CD4-positive, alpha-beta T cell treated with Interleukin-4 for 1 hour (primary cell): ENCODE measurements around the gene DLL4.

Experiments used
- DNase-seq, 2 donors: peaks; one replicate each; pipeline ENCODE4 v3.0.0-alpha.2; 2020 to 2022

DLL4 gene

GRCh38 chr15:40928821-40929659, at the start of gene DLL4:
DLL4 (plus strand) TSS chr15:40929340; CDS start chr15:40929669, 329 bp downstream.
- DNase-seq, result peak in 1 of 2 donors; percentile 32

GRCh38 chr15:40879609-40880008, 49.5 kb upstream of the DLL4 start:
- DNase-seq, result no peak

- DNase-seq, result no peak
Measured at GRCh38 chr15:40881351-40881750, 47.8 kb upstream of the DLL4 start.

DNA sequence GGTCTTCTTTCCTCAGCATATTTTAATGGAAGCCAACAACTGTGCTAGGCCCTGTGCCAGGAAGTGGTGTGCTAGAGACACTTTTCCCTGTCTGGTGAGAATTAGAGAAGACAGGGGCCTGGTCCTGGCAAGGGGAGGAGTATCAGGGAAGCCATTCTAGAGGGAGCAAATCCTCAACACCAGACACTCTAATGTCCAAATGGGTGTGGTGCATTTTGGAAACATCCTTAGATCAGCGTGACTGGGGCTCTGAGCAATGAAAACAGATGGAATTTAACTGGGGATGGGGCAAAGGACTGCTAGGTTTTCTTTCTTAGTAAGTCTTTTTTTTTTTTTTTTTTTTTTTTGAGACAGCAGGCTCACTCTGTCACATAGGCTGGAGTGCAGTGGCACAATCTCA, 42.6 kb upstream of the DLL4 start:
- no peak for DNase-seq

DNA sequence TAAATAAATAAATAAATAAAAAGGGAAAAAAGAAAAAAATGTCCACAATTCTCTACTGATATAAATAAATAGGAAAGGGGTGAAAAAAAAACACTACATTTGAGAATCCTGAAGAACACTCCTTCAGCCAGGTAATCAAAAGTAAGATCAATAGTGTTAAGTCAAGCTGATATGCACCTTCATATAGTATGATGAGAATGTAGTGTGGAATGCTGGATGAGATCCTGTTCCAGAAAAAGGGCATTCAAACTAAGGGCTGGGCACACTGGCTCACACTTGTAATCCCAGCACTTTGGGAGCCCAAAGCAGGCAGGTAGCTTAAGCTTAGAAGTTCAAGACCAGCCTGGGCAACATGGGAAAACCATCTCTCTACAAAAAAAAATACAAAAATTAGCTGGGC, 40.0 kb upstream of the DLL4 start:
- no peak for DNase-seq

DNA sequence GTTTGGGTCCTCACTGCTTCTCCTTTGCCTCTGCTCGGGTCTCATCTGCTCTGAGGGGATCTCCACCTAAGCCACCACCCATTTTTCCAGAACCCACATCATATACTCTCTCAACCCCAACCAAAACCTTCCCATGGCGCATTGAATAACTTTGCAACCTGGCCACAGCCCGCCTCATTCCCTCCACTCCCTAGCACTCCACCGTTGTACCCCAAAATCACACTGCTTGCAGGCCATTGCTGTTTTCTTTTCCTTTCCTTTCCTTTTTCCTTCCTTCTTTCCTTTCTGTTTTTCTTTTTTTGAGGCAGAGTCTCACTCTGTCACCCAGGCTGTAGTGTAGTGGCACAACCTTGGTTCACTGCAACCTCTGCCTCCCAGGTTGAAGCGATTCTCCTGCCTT, 38.0 kb upstream of the DLL4 start:
- DNase-seq, result no peak

DNA sequence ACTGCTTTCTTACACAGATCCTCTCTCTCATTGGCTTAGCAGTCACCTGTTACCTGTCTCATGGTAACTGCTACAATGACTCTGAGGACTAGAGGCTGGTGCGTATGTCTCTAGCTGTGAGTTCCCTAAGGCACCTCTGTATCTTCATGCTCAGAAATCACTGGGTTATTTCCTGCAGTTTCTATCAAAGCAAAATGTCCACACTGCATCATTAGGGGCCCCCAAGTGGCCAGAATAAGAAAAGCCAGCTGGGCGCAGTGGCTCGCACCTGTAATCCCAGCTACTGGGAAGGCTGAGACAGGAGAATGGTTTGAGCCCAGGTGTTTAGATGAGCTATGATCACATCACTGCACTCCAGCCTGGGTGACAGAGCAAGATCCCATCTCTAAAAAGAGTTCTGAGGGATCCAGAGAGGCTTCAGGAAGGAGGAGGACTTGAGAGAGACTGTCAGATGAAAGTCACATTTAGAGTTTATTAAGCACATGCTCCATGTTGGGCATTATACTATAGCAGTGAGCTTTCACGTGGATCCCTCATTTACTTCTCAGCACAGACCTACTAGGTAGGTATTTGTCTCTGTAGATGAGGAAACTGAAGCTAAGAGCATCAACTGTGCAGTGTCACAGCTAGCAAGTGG, 37.2 kb upstream of the DLL4 start:
- peak in 1 of 2 donors; percentile 46 for DNase-seq

DNA sequence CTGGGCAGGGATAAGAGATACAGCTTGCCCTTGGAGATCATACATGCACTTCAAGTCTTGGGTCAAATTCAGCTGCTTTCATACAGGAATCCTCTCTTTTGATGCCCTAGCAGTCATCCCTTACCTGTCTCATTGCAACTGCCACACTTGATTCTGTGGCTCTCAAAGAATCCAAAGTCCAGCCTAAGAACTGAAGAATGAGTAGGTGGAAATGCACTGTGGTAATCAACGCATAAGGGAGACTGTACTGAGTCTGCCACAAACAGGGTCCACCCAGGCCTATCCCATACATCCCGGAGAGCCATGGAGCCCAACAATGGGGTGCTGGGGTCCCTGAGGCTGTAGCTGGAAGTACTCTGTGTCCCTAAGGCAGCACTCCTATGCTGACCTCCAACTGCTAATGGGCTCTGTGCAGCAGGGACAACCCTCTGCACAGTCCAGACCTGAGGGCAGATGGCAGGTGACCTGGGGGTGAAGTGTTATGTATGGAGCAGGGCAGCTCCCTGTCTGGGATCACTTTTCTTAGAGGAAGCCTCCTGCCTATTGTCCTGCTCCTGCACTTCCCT, 36.6 kb upstream of the DLL4 start:
- no peak for DNase-seq

DNA sequence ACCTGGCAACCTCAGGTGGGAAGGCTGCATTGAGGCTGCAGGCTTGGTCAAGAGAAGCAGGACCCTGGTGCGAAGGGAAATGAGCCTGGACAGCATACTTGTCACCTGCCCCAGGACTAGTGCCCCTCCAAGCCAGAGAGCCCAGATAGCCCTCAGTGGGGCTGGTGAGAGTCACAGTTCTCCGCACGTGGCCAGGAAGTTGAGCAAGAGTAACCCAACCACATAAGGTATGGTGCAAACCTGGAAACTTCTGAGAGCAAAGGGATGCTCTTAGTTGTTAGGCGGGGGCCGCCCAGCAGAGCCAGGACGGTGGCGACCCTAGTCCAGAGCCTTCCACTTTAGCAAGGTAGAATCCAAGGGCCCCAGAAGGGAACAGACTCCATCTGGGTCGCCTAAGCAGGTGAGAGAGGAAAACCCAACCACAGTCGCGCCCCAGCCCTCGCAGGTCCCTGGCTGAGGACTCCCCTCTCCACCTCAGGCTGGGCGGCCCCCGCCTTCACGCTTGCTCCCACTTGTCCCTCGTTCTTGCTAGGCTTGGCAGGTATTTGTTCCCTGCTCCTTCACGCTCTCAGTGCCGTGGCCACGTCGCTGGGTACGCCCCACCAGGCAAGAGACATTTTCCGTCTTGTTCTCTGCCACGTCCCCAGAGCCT, 36.0 kb upstream of the DLL4 start:
- DNase-seq, result no peak

- peak; percentile 98 for DNase-seq
Measured at GRCh38 chr15:40893733-40894680, 35.1 kb upstream of the DLL4 start, which contains the start of gene VPS18. VPS18 (plus strand) TSS chr15:40894450; CDS start chr15:40894769, 319 bp downstream.

DNA sequence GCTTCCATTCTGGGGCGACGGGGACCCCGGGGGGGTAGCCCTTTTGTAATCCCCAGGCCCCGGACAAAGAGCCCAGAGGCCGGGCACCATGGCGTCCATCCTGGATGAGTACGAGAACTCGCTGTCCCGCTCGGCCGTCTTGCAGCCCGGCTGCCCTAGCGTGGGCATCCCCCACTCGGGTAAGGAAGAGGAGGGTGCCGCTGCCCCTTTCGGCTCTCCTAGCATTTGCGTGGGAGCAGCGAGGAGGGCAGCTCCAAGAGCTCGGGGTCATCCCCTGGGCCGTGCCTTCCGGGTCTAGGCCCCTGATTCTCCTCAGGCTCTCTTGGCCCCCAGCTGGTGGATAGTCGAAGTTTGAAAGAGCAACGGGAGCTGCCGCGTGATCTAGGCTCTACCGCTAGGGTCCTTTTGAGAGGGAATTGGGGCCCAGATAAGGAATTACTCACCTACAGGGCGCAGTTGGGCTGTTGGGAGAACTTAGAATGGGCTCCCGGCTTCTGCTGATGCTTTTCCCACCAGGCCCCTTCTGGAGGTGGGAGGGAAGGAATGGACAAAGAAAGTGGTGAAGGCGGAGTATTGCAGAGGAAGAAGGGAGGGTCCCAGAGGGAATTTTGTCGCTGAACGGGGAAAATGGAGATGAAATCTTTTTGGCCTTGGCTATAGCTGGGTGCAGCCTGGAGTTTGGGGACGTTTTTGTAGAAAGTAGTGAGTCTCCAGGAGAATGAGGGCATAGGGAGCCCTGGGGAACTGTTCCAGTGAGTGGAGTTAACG, 34.3 kb upstream of the DLL4 start:
- DNase-seq, result peak; percentile 68 to 69

DNA sequence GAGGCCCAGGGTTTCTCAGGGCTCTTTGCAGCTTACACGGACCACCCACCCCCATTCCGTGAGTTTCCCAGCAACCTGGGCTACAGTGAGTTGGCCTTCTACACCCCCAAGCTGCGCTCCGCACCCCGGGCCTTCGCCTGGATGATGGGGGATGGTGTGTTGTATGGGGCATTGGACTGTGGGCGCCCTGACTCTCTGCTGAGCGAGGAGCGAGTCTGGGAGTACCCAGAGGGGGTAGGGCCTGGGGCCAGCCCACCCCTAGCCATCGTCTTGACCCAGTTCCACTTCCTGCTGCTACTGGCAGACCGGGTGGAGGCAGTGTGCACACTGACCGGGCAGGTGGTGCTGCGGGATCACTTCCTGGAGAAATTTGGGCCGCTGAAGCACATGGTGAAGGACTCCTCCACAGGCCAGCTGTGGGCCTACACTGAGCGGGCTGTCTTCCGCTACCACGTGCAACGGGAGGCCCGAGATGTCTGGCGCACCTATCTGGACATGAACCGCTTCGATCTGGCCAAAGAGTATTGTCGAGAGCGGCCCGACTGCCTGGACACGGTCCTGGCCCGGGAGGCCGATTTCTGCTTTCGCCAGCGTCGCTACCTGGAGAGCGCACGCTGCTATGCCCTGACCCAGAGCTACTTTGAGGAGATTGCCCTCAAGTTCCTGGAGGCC, 29.5 kb upstream of the DLL4 start:
- DNase-seq, result no peak

DNA sequence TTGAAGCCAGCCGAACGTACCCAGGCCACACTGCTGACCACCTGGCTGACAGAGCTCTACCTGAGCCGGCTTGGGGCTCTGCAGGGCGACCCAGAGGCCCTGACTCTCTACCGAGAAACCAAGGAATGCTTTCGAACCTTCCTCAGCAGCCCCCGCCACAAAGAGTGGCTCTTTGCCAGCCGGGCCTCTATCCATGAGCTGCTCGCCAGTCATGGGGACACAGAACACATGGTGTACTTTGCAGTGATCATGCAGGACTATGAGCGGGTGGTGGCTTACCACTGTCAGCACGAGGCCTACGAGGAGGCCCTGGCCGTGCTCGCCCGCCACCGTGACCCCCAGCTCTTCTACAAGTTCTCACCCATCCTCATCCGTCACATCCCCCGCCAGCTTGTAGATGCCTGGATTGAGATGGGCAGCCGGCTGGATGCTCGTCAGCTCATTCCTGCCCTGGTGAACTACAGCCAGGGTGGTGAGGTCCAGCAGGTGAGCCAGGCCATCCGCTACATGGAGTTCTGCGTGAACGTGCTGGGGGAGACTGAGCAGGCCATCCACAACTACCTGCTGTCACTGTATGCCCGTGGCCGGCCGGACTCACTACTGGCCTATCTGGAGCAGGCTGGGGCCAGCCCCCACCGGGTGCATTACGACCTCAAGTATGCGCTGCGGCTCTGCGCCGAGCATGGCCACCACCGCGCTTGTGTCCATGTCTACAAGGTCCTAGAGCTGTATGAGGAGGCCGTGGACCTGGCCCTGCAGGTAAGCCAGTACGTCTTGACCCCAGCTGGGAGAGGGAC, 28.7 kb upstream of the DLL4 start:
- DNase-seq, result no peak

- DNase-seq, result no peak
Measured at GRCh38 chr15:40901053-40901443, 28.1 kb upstream of the DLL4 start.

GRCh38 chr15:40902605-40903561, 26.3 kb upstream of the DLL4 start:
- peak in 1 of 2 donors; percentile 69 for DNase-seq

GRCh38 chr15:40904552-40905201, 24.5 kb upstream of the DLL4 start:
- DNase-seq, result no peak

DNA sequence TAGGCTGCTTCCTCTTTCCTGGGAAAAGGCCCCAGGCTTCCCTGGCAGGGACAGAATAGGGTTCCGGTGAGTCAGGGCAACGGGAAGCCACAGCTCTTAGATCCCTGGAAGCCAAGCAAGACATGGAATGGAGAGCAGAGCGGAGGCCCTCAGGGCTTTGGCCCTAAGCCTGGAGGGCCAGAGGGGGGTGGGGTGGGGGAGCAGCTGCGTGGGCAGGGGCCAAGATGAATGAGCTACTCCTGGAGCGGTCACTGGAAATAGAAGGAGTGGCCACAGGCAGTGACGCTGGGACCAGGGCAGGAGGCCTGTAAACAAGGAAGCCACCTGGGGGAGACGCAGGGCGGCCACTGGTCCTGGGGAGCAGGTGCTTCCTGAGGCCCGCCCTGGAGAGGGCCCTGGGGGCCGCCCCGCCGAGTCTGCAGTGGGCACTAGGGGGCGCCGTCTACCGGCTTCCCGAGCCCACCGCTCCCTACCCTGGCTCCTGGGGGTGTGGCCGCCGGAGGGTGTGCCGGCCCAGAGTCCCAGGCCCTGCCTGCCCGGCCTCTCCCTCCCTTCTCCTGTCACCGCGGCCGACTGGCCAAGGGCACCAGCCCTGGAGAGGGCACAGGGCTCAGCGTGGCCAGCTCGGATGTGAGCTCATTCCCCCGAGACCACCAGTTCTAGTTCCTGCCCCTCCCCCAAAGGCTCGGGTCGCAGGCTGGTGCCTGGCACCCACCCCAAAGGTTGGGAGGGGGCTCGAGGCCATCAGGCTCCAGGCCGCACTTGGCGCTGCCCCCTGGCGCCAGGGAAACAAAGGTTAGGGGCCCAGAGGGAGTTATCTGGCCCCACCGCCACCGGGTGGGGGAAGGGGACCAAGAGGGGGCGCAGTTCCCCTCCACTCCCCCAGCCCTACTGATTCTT, 22.8 kb upstream of the DLL4 start:
- DNase-seq, result peak; percentile 76 to 84
